GM18861 (cell line): ENCODE data around the gene CIT.

Experiments
- ATAC-seq: cut with Tn5 transposase; IDR thresholded peaks from one replicate; pipeline ENCODE4 v1.9.1; 2021; ENCODE audit not compliant: unreplicated experiment

The CIT gene

DNA sequence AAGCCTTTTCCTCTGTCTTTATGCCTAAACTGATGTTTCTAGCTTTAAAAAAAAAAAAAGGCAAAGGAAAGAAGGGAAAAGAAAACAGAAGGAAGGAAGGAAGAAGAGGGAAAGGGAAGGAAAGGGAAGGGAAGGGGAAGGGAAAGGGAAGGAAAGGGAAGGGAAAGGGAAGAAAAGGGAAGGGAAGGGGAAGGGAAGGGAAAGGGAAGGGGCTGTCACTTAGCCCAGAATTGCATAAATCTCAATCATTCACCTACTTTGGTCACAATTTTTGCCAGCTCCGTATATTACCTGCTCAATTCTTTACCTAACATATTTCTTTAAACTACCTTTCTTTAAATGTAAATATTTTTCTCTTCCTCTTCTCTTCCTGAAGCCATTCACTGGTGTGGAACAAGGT is 26.8 kb downstream of the CIT start:
- ATAC-seq: no peak

DNA sequence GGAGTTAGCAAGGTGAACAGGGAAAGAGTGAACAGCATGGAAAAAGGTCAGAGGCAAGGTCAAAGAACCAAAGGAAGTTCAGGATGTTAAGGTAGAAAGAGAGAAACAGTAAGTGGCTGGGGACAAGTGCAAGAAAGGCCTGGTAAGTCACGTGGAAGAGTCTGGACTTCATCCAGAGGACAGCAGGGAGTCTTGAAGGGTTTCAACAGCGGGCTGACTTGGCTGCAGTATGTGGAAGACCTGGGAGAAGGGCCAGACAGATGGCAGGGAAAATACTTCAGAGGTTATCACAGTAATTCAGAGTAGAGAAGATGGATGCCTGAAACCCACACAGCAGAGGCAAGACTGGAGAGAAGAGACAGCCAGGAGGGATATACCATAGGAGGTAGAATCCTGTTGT is 34.0 kb downstream of the CIT start:
- no peak for ATAC-seq

DNA sequence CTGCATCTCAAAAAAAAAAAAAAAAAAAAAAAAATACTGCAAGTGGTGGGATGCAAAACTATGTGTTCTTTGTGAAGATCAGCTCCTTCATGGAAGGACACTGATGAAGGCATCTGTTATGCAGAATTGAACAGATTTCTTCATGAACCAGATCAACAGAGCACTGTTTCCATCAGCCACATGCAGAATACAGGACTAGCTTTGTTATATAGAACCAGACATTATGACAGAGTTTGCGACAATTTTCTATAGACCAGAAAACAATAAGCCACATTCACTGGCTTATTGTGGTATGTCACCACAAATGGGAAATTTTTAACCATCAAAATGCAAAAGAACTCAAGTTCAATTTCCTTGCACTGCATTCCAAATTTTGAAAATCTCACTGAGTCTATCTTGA is 34.7 kb downstream of the CIT start:
- no peak for ATAC-seq

GRCh38 chr12:119841433-119842210 is 35.5 kb downstream of the CIT start:
- ATAC-seq: no peak

- ATAC-seq: no peak
Observed at GRCh38 chr12:119840582-119840981, 36.5 kb downstream of the CIT start.

GRCh38 chr12:119840168-119840567 is 37.0 kb downstream of the CIT start:
- no peak for ATAC-seq

DNA sequence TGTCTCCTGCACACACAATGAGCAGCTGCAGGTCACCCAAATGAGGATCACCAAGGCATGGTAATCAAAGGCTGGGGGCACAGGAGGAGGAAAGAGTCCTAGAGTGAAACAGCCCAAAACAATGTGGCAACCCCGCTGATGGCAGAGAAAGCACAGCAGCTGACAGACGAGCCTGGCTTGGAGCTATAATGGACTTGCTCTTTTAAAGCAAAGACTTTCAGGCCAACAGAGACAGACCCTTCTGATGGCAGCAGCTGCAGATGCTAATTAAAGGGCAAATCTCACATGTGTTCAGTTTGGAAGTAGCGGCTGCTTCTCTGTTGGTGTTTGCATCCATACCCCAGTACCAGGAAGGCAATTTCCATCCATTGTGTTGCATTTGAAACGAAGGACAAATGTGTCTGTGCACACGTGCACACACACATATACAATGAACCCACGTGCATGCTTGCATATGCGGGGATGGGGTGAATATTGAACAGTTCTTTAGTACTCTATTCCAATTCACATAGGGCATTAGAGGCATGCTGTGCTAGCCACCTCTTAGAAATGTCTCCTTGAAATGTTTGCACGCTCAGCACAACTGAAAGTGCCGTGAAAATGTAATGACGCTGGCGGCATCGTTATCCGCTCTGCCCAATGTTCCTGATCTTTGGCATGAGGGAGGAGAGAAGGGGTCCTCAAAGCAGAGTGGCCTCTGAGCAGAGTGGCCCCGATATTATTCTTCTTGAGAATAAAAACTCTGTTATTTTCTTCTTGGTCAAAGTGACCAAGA is 38.1 kb downstream of the CIT start:
- no peak for ATAC-seq

- no peak for ATAC-seq
Observed at GRCh38 chr12:119836781-119837180, 40.3 kb downstream of the CIT start.

DNA sequence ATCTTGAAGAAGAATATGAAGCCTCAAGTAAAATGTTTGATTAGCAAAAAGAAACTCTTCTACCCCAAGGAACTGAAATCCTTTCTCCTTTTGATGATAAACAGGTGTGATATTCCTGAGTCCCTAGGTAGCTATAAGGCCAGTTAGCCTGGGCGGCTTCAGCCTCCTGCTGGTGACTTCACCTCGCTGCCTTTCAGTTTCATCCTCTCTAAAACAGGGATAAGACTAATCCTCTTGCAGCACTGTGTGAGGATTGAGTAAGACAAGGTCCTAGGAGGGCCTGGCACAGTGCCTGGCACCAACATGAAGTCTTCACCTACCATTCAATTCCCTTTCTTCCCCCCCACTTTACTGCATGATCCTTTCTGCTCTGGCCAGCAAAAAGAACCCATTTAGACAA is 42.1 kb downstream of the CIT start:
- ATAC-seq: no peak

- ATAC-seq: no peak
Observed at GRCh38 chr12:119829439-119829838, 47.7 kb downstream of the CIT start.

DNA sequence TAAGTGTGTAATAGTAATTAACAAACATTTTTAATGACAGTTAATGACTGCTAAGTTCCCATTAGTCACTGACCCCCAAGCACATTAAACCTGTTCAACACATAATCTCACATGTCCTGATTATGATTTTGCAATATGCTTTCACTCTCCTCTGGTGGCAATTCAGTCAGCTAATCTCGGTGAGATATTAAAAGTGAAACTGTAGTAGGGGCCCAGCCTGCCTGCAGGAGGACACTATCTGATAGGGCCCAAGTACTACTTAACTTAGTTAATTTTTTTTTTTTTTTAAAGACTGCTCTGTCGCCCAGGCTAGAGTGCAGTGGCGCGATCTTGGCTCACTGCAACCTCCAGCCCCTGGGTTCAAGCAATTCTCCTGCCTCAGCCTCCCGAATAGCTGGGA is 48.8 kb downstream of the CIT start:
- no peak for ATAC-seq

DNA sequence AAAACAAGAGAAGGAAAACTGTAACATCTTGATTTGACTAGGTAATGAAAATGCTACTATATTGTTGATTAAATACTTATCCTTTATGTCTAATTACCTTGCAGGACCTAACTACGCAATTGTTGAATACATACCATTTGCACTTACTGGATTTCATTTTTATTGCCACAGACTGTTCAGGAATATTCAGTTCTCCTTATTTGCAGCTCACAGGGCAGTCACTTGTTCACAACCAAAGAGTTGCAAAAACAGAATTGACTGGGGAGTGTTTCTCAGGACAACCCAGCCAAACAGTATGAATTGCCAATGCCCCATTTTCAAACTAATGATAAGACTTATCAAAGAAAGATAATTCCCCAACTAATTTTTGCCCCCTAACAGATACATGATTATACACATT is 49.4 kb downstream of the CIT start:
- ATAC-seq: no peak

DNA sequence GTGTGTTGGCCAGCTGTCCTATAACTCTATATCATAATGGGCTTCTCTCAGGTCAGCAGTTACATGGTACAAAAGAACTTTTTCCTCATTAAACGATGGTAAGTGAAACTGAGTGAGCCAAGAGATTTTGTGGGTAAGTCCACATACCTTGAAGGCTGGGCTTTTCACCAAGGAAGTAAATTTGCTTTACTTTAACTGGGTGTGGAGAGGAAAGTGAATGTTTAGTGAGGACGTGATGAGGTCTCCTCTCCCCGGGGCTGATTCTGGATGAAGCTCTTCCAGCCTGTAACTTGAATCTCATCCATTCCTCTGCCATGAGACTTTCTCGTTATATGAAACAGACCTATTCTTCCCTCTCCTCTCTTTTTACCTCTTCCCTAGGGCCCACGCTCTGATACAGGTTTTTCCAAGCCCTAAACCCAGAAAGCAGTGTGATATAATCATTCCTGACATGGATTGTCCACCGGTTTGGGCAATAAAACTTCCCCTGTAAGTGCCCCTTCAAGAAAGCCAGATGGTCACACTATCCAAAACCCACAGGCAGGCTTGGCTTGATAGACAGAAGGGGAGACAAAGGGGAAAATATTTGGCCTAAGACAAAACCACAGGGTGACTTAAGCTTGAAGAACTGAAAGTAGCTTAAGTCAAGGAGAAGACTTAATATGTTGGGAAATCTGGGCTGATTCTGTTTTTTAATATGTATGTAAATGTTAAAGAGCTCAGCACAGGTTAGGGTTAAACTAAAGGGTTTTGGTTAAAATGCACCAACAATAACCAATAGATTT is 50.3 kb downstream of the CIT start:
- ATAC-seq: no peak

GRCh38 chr12:119825262-119825661 is 51.9 kb downstream of the CIT start:
- no peak for ATAC-seq

- no peak for ATAC-seq
Observed at GRCh38 chr12:119822046-119822445, 55.1 kb downstream of the CIT start.

DNA sequence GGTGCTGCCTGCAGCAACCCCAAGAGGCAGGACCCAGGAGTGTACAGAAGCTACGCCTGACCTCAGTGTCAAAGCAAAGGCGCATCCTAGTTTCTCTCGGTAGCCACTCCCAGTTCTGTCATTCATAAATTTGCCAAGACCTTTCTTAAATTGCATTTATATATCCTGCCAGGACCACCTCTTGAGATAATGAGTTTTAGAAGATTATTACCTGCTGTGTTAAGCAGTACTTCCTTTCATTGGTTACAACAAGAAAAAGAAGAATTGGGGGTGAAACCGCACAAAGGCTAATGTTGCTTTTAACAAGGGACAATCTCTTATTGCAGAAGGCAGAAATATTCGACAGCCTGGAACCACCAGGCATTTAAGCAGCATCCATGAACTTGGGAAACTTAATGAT is 57.8 kb downstream of the CIT start:
- ATAC-seq: no peak

- no peak for ATAC-seq
Observed at GRCh38 chr12:119817546-119818343, 59.4 kb downstream of the CIT start.

DNA sequence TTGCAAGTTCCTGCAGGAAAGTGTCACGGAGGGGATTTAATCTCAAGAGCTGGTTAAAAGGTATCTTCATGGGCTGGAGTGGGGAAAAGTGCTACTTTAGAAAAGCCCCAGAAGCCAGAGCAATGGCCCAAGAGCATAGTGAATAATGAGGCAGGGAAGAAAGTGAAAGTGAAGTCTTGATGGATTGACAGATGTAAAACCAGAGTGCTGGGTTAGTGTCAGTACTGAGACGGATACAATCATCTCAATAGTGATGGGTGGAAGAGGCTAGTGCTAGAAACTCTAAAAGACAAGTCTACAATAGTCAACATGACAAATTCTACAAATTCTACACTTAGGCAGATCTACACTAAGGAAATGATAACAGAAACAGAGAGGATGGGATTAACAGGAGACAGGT is 68.1 kb downstream of the CIT start:
- ATAC-seq: no peak

DNA sequence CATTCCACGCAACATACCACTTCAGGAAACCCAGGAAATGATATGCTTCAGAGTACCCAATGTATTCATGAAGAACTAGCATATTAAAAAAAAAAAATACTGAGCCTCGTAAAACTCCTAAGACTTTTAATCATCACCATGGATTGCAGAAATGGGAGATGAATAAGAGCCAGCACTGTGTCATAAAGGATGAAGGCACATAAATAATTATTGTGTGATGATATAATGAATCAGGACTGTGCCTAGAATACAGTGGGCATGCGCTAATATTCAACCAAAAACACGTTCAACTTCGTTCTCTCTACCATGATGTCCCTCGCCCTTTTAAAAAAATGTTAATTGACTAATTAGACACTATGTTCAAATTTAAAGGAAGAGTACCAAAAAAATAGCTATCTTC is 68.7 kb downstream of the CIT start:
- ATAC-seq: no peak

DNA sequence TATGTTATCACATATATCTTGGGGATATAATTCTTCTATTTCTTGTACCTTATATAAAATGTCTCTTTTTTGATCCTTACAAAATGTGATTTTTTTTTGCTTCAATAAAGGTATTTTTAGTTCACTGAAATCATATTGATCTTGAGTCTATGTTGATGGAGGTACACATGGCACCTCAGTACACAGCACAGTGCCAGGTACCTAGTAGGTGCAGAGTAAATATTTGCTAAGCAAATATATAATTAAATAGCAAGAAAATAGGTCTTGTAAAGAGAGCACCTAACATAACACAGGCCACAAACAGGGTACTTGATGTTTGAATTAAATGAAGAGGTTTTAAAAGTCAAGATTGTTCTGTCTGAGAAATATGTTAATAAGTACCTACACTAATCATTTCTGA is 69.7 kb downstream of the CIT start:
- ATAC-seq: no peak
